C4-2B (cell line): ENCODE results near the gene SLC4A9.

Source experiments
- CTCF ChIP-seq: fragments of 450-650 bp; conservative IDR thresholded peaks from 2 replicates; pipeline ENCODE4 v1.5.1; 2017; ENCODE audit warnings: mild to moderate bottlenecking
- ZFX ChIP-seq: fragments of 450-650 bp; IDR thresholded peaks from 2 replicates; pipeline ENCODE4 v1.6.1; 2017

DNA sequence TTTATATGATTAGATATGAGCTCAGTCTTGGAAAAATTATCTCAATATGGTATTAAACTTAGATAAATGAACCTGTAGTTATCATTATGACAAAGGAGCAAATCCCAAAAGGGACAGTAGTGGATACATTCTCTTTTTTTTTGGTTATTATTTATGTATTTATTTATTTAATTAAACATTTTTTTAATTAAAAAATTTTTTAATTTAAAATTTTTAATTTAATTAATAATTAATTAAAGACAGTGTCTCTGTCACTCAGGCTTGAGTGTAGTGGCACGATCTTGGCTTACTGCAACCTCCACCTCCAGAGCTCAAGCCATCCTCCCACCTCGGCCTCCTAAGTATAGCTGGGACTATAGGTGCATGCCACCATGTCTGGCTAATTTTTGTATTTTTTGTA, 57.2 kb downstream of the SLC4A9 start:
- TF ChIP-seq CTCF (no peak), ZFX (no peak)
